Aorta (tissue), 5 donors: ENCODE measurements around the gene CD163L1. TPM values are rescaled to one million over a fixed set of nuclear protein-coding genes. Genes with fewer than 3 reads are reported as not detected.
A peak's percentile ranks its signal among the peaks of the same experiment; 100 is the strongest.

Experiments used
- ATAC-seq: fragments of 200-7000 bp; cut with Tn5 transposase; one replicate; pipeline ENCODE4 v1.9.1; 2022; ENCODE audit warnings: moderate library complexity; ENCODE audit not compliant: low FRiP score
- DNase-seq, 2 donors: peaks; one replicate each; pipeline ENCODE4 v3.0.0-alpha.2; 2020
- H3K27ac ChIP-seq, 2 donors: one replicate each; pipeline ENCODE4 v1.5.1; 2013; ENCODE audit warnings: low read length in 2 of 2, mild to moderate bottlenecking in 2 of 2, moderate library complexity in 2 of 2, control low read depth in 1 of 2, inconsistent platforms in 1 of 2, low read depth in 1 of 2
- H3K27me3 ChIP-seq, 2 donors: one replicate each; pipeline ENCODE4 v1.6.1; 2013; ENCODE audit warnings: control low read depth in 1 of 2, low read length in 1 of 2, mild to moderate bottlenecking in 1 of 2, moderate library complexity in 1 of 2; ENCODE audit not compliant: insufficient read depth in 2 of 2, control insufficient read depth in 1 of 2
- H3K36me3 ChIP-seq, 2 donors: one replicate each; pipeline ENCODE4 v1.6.1; 2013; ENCODE audit warnings: control low read depth in 1 of 2, low read length in 1 of 2, mild to moderate bottlenecking in 1 of 2; ENCODE audit not compliant: insufficient read depth in 2 of 2, control insufficient read depth in 1 of 2
- H3K4me1 ChIP-seq, 2 donors: one replicate each; pipeline ENCODE4 v1.6.1; 2013; ENCODE audit warnings: low read length in 2 of 2, control low read depth in 1 of 2, mild to moderate bottlenecking in 1 of 2, moderate library complexity in 1 of 2; ENCODE audit not compliant: insufficient read depth in 2 of 2, control insufficient read depth in 1 of 2
- H3K4me3 ChIP-seq, 2 donors: one replicate each; pipeline ENCODE4 v1.5.1; 2013; ENCODE audit warnings: low read length in 2 of 2, control low read depth in 1 of 2, mild to moderate bottlenecking in 1 of 2
- H3K9me3 ChIP-seq: one replicate; pipeline ENCODE4 v1.6.1; 2013; ENCODE audit warnings: mild to moderate bottlenecking, low read length; ENCODE audit not compliant: control insufficient read depth
- WGBS, 2 donors: extraction: QIAGEN DNeasy Blood & Tissue Kit; methylation state at CpG; one replicate each; pipeline ENCODE4 v1.1.7; 2013; 5-methylcytosine and 5-hydroxymethylcytosine counted together
- intact Hi-C, 2 donors: fragments of 100-400 bp; cut with DNase I; formaldehyde crosslinking; loops; one replicate each; pipeline versions ENCODE4 v1.14.2 to v1.15.0; 2022
- polyA plus RNA-seq, 2 donors: library from polyadenylated mRNA; stranded (reverse); fragments of 200-250 nt; gene quantifications; one replicate each; pipeline ENCODE4 v1.2.3, GENCODE V29; 2013
- total RNA-seq, 2 donors: library from RNA; stranded (reverse); fragmentation: NEBNext Ultra II Directional; extraction: Animal tissue kit (Norgen Biotek cat#: 25700); gene quantifications; one replicate each; pipeline ENCODE4 v1.2.1, GENCODE V29; 2021
- donor health status: healthy with polysubstance abuse.
- donor health status: Bipolar disorder and iron deficiency.
- donor health status: DM: no; HTN: no; CAD: no.
- donor health status: DM: no; HTN: no; CAD: no.
- donor health status: DM: yes; HTN: yes; CAD: no.

The CD163L1 gene
- total and polyA plus RNA-seq, 4 donors: 1.2 to 39.8 (median 7.3) TPM

- intact Hi-C loops: no loop called here
- Histone ChIP-seq H3K36me3 (no peaks in the 10 kb centered on the region), H3K9me3 (peaks cover 6% of the 10 kb centered on the region), H3K4me3 (no peak overlapping the region), H3K27me3 (peaks cover 0 to 1% of the 10 kb centered on the region in 2 donors), H3K27ac (no peak overlapping the region), H3K4me1 (no peaks in the 10 kb centered on the region)
- DNase-seq (no peak), ATAC-seq (no peak)
- 89 to 91% methylated on average over 1 of the region's 1 CpG for WGBS, 2 donors
Observed at GRCh38 chr12:7383157-7383556, 60.8 kb downstream of the CD163L1 start.

DNA sequence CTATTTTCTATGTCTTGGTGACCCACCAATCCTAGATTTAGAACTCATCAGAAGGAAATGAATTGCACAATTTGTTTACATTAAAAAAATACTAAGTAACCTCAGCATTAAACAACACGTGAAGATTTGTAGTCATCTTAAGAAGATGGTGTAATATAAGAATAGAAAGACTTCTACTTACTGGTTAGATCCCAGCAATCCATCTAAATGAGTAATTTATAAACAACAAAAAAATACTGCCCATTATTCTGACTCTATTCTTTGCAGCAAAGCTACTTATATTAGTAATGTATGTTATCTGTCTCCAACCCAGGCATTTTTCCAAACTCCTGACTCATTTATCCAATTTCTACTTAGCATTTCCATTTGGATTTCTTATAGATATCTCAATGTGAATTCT, 67.8 kb downstream of the CD163L1 start:
- ATAC-seq (no peak), DNase-seq (no peak)
- intact Hi-C loops: no loop called here
- H3K9me3 ChIP-seq: peaks cover 1% of the 10 kb centered on the region
- WGBS, 2 donors: 68 to 73% methylated on average over 1 of the region's 1 CpG
- H3K4me3 ChIP-seq: no peak overlapping the region
- H3K4me1 ChIP-seq: no peaks in the 10 kb centered on the region
- no peaks in the 10 kb centered on the region for H3K36me3 ChIP-seq
- H3K27ac ChIP-seq: no peak overlapping the region
- H3K27me3 ChIP-seq: peaks cover 0 to 1% of the 10 kb centered on the region in 2 donors

DNA sequence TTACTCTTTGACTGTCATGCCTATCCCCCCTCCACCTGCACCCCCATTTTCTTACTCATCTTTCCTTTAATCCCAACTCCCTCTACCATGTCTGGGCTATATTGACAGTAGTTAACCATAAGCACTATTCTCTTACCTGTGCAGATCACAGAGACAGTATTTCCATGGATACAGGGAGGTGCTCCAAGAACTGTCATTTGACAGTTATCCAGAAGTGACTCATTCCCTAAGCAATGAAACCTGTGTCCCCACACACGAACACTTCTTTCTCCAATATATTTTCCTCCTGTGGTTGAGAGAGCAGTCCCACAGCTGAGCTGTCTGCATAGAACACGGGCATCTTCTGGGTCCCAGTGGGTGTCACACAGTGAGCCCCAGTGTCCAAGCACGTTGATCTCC, 68.8 kb downstream of the CD163L1 start:
- peaks cover 1% of the 10 kb centered on the region for H3K9me3 ChIP-seq
- 71% methylated on average over 3 of the region's 3 CpGs for WGBS, 2 donors
- DNase-seq: no peak
- no peaks in the 10 kb centered on the region for H3K4me1 ChIP-seq
- H3K36me3 ChIP-seq: no peaks in the 10 kb centered on the region
- peaks cover 0 to 1% of the 10 kb centered on the region in 2 donors for H3K27me3 ChIP-seq
- no peak overlapping the region for H3K4me3 ChIP-seq
- ATAC-seq: no peak
- intact Hi-C loops: no loop called here
- no peak overlapping the region for H3K27ac ChIP-seq

DNA sequence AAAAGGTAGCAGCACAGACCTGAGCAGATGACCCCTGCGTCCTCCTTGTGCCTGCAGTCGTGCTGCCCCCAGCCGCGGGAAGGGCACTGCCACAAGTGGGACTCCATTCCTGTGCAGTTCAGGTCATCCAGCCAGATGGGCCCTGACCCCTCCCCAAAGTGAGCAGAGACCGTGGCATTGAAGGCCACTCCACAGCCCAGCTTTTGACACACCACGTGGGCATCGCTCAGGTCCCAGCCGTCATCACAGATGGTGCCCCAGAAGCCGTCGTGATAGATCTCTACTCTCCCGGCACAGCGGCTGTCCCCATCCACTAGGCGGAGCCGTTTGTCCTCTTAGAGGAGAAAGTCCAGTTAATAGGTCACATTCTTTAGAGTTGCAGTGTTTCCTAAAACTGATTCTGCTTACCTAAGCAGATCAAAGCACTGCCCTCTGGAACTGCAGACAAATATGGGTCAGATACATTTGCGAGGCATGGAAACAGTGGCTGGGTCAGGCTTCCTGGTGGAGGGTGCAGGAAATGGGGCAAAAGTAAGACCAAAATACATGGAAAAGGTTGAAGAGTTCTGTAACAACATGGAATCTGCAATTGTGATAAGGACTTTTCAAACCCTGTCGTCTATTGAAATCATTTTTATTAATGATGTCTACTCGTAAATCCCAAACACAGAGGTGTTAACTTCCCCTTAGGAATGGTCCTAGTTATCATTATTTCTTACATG, 69.4 kb downstream of the CD163L1 start:
- Histone ChIP-seq H3K36me3 (no peaks in the 10 kb centered on the region), H3K27me3 (peaks cover 0 to 1% of the 10 kb centered on the region in 2 donors), H3K9me3 (peaks cover 1% of the 10 kb centered on the region), H3K27ac (no peak overlapping the region), H3K4me3 (no peak overlapping the region), H3K4me1 (no peaks in the 10 kb centered on the region)
- WGBS, 2 donors: 34 to 43% methylated on average over 17 of the region's 17 CpGs
- ATAC-seq (no peak), DNase-seq (peak; percentile 64 to 74)
- intact Hi-C loops: no loop called here

GRCh38 chr12:7373226-7373625, 70.7 kb downstream of the CD163L1 start:
- H3K36me3 ChIP-seq: no peaks in the 10 kb centered on the region
- H3K27me3 ChIP-seq: no peaks in the 10 kb centered on the region
- intact Hi-C loops: no loop called here
- H3K4me1 ChIP-seq: no peaks in the 10 kb centered on the region
- DNase-seq (no peak), ATAC-seq (no peak)
- 70 to 71% methylated on average over 6 of the region's 6 CpGs for WGBS, 2 donors
- no peaks in the 10 kb centered on the region for H3K9me3 ChIP-seq
- no peak overlapping the region for H3K4me3 ChIP-seq
- H3K27ac ChIP-seq: no peak overlapping the region

GRCh38 chr12:7369274-7369729, 74.7 kb downstream of the CD163L1 start:
- H3K4me1 ChIP-seq: no peaks in the 10 kb centered on the region
- WGBS, 2 donors: 49 to 53% methylated on average over 10 of the region's 10 CpGs
- no peaks in the 10 kb centered on the region for H3K27me3 ChIP-seq
- DNase-seq (no peak), ATAC-seq (peak; percentile 46)
- intact Hi-C loops: no loop called here
- no peak overlapping the region for H3K27ac ChIP-seq
- no peak overlapping the region for H3K4me3 ChIP-seq
- H3K36me3 ChIP-seq: no peaks in the 10 kb centered on the region
- no peaks in the 10 kb centered on the region for H3K9me3 ChIP-seq

GRCh38 chr12:7362734-7363133, 81.2 kb downstream of the CD163L1 start:
- intact Hi-C loops: no loop called here
- WGBS, 2 donors: 76 to 77% methylated on average over 3 of the region's 3 CpGs

DNA sequence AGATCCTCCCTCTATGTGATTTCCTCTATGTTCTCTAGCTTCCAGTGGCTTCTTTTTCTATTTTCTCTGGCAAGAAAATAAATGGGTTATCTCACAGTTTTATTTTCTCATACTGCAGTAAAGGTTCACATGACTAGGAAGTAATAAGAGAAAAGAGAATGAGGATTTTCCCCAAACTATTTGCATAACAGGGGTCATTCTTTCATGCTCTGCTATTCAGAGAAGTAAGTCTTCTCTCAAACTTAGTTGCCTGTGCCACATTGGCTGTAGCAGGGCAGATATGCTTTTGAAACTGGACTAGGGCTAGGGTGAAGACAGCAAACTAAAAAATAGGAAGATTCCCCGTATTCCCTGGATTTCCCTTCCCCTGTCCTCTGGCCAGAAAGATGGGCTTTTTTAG, 82.7 kb downstream of the CD163L1 start:
- ATAC-seq: no peak
- no peak for DNase-seq

More at GRCh38 chr12:7362734-7363133, 81.2 kb downstream of the CD163L1 start:
- Histone ChIP-seq H3K9me3 (no peaks in the 10 kb centered on the region), H3K27ac (no peak overlapping the region), H3K4me3 (no peak overlapping the region), H3K27me3 (peaks cover 0 to 1% of the 10 kb centered on the region in 2 donors), H3K4me1 (no peaks in the 10 kb centered on the region), H3K36me3 (no peaks in the 10 kb centered on the region)
- ATAC-seq: no peak
- DNase-seq: no peak

GRCh38 chr12:7354529-7354928, 89.4 kb downstream of the CD163L1 start:
- H3K9me3 ChIP-seq: no peaks in the 10 kb centered on the region

More for the DNA sequence above, 82.7 kb downstream of the CD163L1 start:
- Histone ChIP-seq H3K4me3 (no peak overlapping the region), H3K27me3 (peaks cover 0 to 1% of the 10 kb centered on the region in 2 donors), H3K4me1 (no peaks in the 10 kb centered on the region), H3K27ac (no peak overlapping the region), H3K36me3 (no peaks in the 10 kb centered on the region), H3K9me3 (no peaks in the 10 kb centered on the region)
- WGBS, 2 donors: 89 to 94% methylated on average over 1 of the region's 1 CpG
- intact Hi-C loops: no loop called here

More at GRCh38 chr12:7354529-7354928, 89.4 kb downstream of the CD163L1 start:
- 74 to 77% methylated on average over 4 of the region's 4 CpGs for WGBS, 2 donors
- Histone ChIP-seq H3K27ac (no peak overlapping the region), H3K27me3 (no peaks in the 10 kb centered on the region), H3K36me3 (no peaks in the 10 kb centered on the region), H3K4me3 (no peak overlapping the region), H3K4me1 (no peaks in the 10 kb centered on the region)
- intact Hi-C loops: no loop called here
- no peak for DNase-seq
- ATAC-seq: no peak
